Gastrocnemius medialis (tissue), 4 donors: ENCODE measurements around the gene GTF2I.

Source experiments
- POLR2A ChIP-seq, 2 donors: fragments of 450-650 bp; IDR thresholded peaks; one replicate each; pipeline ENCODE4 v1.6.1; 2017; ENCODE audit warnings: antibody characterized with exemption in 2 of 2, mild to moderate bottlenecking in 2 of 2, moderate library complexity in 2 of 2
- TF ChIP-seq, protein P1 (sequence below), 5 experiments: fragments of 450-650 bp in 3 of 5; fragments of 200-600 bp in 2 of 5; sonication (generic) in 2 of 5; IDR thresholded peaks in 4 of 5; conservative IDR thresholded peaks in 1 of 5; 1 replicate in 4 of 5; 2 replicates in 1 of 5; pipeline ENCODE4 v1.5.1; 2016 to 2019; ENCODE audit warnings: antibody characterized with exemption in 5 of 5, mild to moderate bottlenecking in 3 of 5, moderate library complexity in 3 of 5

GRCh38 chr7:74637745-74638144 is 19.8 kb upstream of the GTF2I start:
- TF ChIP-seq, protein P1, sequence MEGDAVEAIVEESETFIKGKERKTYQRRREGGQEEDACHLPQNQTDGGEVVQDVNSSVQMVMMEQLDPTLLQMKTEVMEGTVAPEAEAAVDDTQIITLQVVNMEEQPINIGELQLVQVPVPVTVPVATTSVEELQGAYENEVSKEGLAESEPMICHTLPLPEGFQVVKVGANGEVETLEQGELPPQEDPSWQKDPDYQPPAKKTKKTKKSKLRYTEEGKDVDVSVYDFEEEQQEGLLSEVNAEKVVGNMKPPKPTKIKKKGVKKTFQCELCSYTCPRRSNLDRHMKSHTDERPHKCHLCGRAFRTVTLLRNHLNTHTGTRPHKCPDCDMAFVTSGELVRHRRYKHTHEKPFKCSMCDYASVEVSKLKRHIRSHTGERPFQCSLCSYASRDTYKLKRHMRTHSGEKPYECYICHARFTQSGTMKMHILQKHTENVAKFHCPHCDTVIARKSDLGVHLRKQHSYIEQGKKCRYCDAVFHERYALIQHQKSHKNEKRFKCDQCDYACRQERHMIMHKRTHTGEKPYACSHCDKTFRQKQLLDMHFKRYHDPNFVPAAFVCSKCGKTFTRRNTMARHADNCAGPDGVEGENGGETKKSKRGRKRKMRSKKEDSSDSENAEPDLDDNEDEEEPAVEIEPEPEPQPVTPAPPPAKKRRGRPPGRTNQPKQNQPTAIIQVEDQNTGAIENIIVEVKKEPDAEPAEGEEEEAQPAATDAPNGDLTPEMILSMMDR (IDR thresholded peaks at IDR 0.05 in 4 of 5, conservative IDR thresholded peaks at IDR 0.05 in 1 of 5) = no peak
- TF ChIP-seq POLR2A (IDR thresholded peaks at IDR 0.05) = no peak
